Gastrocnemius medialis (tissue), 4 donors: ENCODE data around the gene PSKH1.

Experiments used
- POLR2A ChIP-seq, 2 donors: fragments of 450-650 bp; IDR thresholded peaks; one replicate each; pipeline ENCODE4 v1.6.1; 2017; ENCODE audit warnings: antibody characterized with exemption in 2 of 2, mild to moderate bottlenecking in 2 of 2, moderate library complexity in 2 of 2
- TF ChIP-seq, protein P1 (sequence below), 5 experiments: fragments of 450-650 bp in 3 of 5; fragments of 200-600 bp in 2 of 5; sonication (generic) in 2 of 5; IDR thresholded peaks in 4 of 5; conservative IDR thresholded peaks in 1 of 5; 1 replicate in 4 of 5; 2 replicates in 1 of 5; pipeline ENCODE4 v1.5.1; 2016 to 2019; ENCODE audit warnings: antibody characterized with exemption in 5 of 5, mild to moderate bottlenecking in 3 of 5, moderate library complexity in 3 of 5

- TF ChIP-seq POLR2A (IDR thresholded peaks at IDR 0.05): no peak
- TF ChIP-seq, protein P1, sequence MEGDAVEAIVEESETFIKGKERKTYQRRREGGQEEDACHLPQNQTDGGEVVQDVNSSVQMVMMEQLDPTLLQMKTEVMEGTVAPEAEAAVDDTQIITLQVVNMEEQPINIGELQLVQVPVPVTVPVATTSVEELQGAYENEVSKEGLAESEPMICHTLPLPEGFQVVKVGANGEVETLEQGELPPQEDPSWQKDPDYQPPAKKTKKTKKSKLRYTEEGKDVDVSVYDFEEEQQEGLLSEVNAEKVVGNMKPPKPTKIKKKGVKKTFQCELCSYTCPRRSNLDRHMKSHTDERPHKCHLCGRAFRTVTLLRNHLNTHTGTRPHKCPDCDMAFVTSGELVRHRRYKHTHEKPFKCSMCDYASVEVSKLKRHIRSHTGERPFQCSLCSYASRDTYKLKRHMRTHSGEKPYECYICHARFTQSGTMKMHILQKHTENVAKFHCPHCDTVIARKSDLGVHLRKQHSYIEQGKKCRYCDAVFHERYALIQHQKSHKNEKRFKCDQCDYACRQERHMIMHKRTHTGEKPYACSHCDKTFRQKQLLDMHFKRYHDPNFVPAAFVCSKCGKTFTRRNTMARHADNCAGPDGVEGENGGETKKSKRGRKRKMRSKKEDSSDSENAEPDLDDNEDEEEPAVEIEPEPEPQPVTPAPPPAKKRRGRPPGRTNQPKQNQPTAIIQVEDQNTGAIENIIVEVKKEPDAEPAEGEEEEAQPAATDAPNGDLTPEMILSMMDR (IDR thresholded peaks at IDR 0.05 in 4 of 5, conservative IDR thresholded peaks at IDR 0.05 in 1 of 5): no peak
Observed at GRCh38 chr16:67858500-67858899, 34.6 kb upstream of the PSKH1 start.
